ENCODE results near the gene CHRNA9. TPM values are rescaled to one million over a fixed set of nuclear protein-coding genes. Genes with fewer than 3 reads are reported as not detected.

The CHRNA9 gene
- total RNA-seq, 1 experiment from 2014 or later, result not detected

- Histone ChIP-seq H3K27ac (ENCODE audit: low read length) (no peak overlapping the region), H3K9me3 (ENCODE audit: control insufficient read depth, insufficient read depth, low read depth, low read length) (no peaks in the 10 kb centered on the region), H3K4me1 (ENCODE audit: control insufficient read depth, insufficient read depth, low read length) (peaks cover 6% of the 10 kb centered on the region; the same call in 1 of the 2 replicates), H3K4me3 (ENCODE audit: low read depth in 2 of 2, low read length in 2 of 2) (no peak overlapping the region), H3K27me3 (ENCODE audit: control insufficient read depth, insufficient read depth, low read length) (no peaks in the 10 kb centered on the region), H3K36me3 (ENCODE audit: control insufficient read depth, insufficient read depth, low read length) (no peaks in the 10 kb centered on the region)
- intact Hi-C loops (cut with micrococcal nuclease; ENCODE audit: unreplicated experiment) (no loop called here), in situ Hi-C loops (cut with HindIII; ENCODE audit: low pct_unique_long_range_greater_than_20kb, low sequenced_read_pairs) (no loop called here)
- DNase-seq (ENCODE audit: low read depth, low spot score), result no peak
- ChIA-PET POLR2A (no interaction called here), CTCF (no interaction called here)
- TF ChIP-seq CTCF (IDR thresholded peaks at IDR 0.05), result no peak
- BruUV-seq (replicated peaks), result no TSS peak
- ATAC-seq, result no peak
Measured at GRCh38 chr4:40322811-40323210, 12.3 kb upstream of the CHRNA9 start.

GRCh38 chr4:40323866-40324265, 11.3 kb upstream of the CHRNA9 start:
- DNase-seq (ENCODE audit: low read depth, low spot score), result no peak
- no peaks in the 10 kb centered on the region for H3K9me3 ChIP-seq (ENCODE audit: control insufficient read depth, insufficient read depth, low read depth, low read length)
- no peak for ATAC-seq
- peaks cover 6% of the 10 kb centered on the region; the same call in 1 of the 2 replicates for H3K4me1 ChIP-seq (ENCODE audit: control insufficient read depth, insufficient read depth, low read length)
- intact Hi-C loops (cut with micrococcal nuclease; ENCODE audit: unreplicated experiment), result no loop called here
- no peaks in the 10 kb centered on the region for H3K27me3 ChIP-seq (ENCODE audit: control insufficient read depth, insufficient read depth, low read length)
- H3K36me3 ChIP-seq (ENCODE audit: control insufficient read depth, insufficient read depth, low read length), result no peaks in the 10 kb centered on the region
- POLR2A ChIA-PET, result no interaction called here
- no peak overlapping the region for H3K4me3 ChIP-seq (ENCODE audit: low read depth in 2 of 2, low read length in 2 of 2)
- H3K27ac ChIP-seq (ENCODE audit: low read length), result peak overlapping the region; percentile 65
- in situ Hi-C loops (cut with HindIII; ENCODE audit: low pct_unique_long_range_greater_than_20kb, low sequenced_read_pairs), result no loop called here
- BruUV-seq (replicated peaks), result no TSS peak
- TF ChIP-seq REST (IDR thresholded peaks at IDR 0.05; ENCODE audit: insufficient read depth in 1 of 2, low read depth in 2 of 2, low read length in 1 of 2), result no peak
- TF ChIP-seq TCF7L2 (IDR thresholded peaks at IDR 0.05; ENCODE audit: low read depth, low read length), result no peak
- no peak for TF ChIP-seq POLR2AphosphoS5 (IDR thresholded peaks at IDR 0.05; ENCODE audit: low read depth, low read length)
- TF ChIP-seq SIN3A (IDR thresholded peaks at IDR 0.05; ENCODE audit: borderline replicate concordance, insufficient read depth, low read depth, low read length), result no peak
- no peak for TF ChIP-seq CTCF (IDR thresholded peaks at IDR 0.05)
- CTCF ChIA-PET, result no interaction called here
